DMS79 treated with DMSO at 0.1 percent for 48 hours (cell line): Measurements from ENCODE around the gene TANGO6.

ENCODE experiments used
- DNase-seq: peaks from one replicate; lab custom pipeline; 2025; lab: John Stamatoyannopoulos, UW

The TANGO6 gene

GRCh38 chr16:68910051-68910450 is 66.7 kb downstream of the TANGO6 start:
- DNase-seq: no peak

DNA sequence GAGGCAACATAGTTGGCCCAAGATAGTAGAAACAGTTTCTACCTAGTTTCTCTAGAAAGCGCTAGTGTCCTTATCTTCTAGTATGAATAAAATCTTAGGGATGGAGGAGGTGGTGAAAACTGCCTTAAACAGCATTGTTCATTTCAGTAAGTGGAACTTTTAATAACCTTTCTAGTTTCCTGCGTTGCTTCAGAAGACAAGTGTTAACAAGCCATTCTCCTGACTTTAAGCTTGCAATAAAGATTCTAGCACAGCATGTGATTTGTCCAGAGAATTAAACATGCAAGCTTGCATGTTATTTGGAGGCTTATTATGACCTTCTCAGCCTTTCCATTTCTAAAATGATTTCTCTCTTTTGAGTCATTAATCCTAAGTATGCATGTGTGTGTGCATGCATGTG is 72.3 kb downstream of the TANGO6 start:
- no peak for DNase-seq

DNA sequence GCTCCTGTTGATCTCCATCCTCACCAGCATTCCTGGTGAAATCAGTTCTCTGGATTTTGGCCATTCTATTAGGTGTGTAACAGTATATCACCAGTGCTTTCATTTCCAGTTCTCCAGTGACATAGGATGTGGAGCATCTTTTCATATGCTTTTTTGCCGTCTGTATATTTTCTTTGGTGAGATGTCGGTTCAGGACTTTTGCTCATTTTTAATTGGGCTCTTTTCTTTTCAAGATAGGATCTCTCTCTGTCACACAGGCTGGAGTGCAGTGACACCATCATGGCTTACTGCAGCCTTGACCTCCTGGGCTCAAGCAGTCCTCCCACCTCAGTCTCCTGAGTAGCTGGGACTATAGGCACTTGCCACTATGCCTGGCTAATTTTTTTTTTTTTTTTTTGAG is 74.2 kb downstream of the TANGO6 start:
- no peak for DNase-seq

DNA sequence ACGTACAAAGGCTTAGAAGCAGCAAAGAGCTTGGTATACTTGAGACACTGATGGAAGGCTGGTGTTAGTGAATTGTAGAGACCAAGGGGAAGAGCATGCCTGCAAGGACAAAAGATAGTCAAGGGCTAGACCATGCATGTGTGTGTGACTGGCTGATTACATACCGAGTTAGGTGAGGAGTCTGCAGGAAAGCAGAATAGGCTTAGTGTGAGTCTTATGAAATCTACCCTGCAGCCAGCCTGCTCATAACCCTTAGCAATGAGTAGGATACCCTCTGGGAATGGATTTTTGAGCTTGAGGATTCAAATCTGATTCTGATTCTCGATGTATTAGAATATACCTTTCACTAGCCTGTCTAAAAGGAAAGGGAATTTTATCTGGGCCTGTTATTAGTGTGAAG is 77.0 kb downstream of the TANGO6 start:
- no peak for DNase-seq

- no peak for DNase-seq
These were observed 78.3 kb downstream of the TANGO6 start for GRCh38 chr16:68921637-68922036.

DNA sequence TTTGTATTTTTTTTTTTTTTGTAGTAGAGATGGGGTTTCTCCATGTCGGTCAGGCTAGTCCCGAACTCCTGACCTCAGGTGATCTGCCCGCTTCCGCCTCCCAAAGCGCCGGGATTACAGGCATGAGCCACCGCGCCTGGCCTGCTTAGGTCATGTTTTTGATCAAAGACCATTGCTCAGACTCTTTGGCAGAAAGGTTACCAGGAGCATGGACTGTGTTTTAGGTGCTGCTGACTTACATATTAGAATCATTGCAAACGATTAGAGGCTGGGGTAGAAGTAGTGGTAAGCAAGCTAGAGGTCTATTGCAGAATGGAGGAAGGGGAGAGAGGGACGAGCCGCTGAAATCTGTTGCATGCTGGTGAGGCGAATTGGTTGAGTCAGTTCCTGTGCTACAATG is 79.8 kb downstream of the TANGO6 start:
- DNase-seq: no peak

DNA sequence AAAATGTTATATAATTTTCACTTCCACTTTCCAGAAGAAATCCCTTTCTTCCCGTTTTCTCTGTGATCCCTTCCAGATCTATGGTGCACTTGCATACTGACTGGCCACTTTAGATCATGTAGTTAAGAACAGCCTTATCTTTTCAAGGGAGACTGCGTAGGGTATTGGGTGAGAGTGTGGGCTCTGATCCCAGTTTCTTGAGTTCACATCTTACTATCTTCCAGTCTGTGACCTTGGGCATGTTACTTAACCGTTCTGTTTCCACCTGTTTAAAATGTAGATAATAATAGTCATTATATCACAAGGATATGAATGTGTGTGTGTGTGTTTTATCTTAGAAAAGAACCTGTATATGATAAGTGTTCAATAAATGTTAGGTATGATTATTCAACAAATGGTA is 83.7 kb downstream of the TANGO6 start:
- no peak for DNase-seq

DNA sequence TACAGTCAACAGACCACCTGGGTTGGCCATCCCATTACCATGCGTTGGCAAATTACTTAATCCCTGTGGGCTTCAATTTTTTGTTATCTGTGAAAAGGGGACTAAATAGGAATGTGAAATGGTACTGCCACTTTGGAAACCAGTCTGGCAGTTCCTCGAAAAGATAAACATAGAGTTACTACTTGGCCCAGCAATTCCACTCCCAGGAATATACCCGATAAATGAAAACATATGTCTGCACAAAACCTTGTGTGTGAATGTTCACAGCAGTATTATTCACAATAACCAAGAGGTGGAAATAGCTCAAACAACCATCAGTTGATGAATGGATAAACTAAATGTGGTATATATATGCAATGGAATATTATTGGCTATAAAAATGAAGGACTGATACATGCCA is 87.9 kb downstream of the TANGO6 start:
- no peak for DNase-seq

- DNase-seq: no peak
These were observed 91.1 kb downstream of the TANGO6 start for GRCh38 chr16:68934402-68934801.

DNA sequence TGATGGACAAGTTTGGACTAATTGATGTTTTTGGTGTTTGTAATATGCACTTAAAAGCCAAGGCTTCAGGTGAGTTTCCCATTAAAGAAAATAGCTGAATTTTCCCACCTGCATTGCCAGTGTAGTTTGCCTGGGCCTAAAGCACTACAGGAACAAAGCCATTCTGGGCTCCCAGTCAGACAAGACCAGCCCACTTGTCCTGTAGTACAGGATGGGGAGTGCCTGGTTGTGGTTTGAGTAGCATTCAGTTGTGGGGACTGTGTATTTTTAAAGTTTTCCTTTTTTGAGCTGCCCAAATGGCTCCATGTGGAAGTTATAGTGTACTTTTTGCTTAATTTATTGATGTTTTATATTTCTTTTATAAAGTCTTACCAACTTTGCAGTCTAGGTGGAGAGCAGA is 91.7 kb downstream of the TANGO6 start:
- DNase-seq: no peak

GRCh38 chr16:68936736-68937631 is 93.7 kb downstream of the TANGO6 start:
- peak; percentile 92 for DNase-seq

GRCh38 chr16:68939692-68940320 is 96.5 kb downstream of the TANGO6 start:
- no peak for DNase-seq

DNA sequence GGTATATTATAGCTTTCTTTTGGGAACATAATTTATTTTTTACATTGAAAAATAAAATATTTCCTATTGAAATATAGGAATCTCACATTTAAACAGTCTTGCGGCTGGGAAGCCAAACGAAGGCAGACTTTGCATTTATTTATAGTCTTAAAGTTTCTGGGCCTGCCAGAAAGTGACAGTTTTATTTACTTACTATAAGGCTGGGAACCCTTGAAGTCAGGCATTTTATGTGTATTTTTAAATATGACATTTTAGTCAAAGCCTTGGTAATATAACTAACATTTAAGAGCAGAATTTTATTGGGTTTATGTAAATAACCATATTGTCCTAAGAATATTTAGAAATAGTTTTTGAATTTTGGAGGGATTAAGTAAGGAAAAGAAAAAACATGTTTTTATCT is 97.5 kb downstream of the TANGO6 start:
- no peak for DNase-seq

GRCh38 chr16:68943961-68944360 is 100.6 kb downstream of the TANGO6 start:
- no peak for DNase-seq

GRCh38 chr16:68948230-68948910 is 105.0 kb downstream of the TANGO6 start:
- DNase-seq: no peak

DNA sequence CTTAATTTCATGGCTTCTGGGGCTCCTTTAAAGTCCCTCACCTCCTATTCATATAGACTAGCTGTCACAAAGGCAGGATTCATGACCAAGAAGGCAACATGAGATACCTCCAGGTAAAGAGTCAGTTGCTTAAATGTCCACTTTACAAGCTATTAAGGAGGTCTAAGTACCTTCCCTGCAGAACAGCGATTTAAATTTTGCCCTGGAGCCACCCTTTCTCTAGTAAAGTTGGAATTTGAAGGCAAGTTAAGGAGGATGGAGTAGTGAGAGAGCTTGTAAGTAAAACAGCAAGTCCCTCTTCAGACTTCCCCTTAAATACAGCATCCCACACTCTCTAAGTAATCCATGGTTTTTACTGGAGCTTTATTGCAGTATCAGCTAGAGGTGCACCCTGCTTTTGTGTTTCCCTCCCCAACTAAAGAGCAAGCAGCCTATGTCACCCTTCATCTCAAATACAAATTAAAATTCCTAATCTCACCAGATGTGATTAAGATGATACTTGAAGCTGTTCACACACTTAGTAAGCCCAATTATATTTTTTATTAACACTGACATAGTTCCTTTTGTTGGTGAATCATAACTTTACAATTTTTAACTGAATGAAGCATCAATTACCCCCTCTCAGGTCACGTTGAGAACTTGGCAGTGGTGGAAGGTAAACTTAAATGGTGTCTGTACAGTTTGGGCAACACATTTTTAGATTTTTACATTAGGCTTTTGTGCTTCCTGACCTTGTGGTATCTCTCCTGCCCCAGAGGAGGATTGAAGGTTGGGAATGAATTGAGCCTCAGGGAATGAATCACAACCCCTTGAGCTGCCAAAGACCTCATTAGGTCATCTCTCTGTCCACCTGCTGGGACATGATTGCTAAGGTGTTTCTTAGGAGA is 108.9 kb downstream of the TANGO6 start:
- DNase-seq: peak; percentile 81

GRCh38 chr16:68954911-68955635 is 111.7 kb downstream of the TANGO6 start:
- DNase-seq: no peak

DNA sequence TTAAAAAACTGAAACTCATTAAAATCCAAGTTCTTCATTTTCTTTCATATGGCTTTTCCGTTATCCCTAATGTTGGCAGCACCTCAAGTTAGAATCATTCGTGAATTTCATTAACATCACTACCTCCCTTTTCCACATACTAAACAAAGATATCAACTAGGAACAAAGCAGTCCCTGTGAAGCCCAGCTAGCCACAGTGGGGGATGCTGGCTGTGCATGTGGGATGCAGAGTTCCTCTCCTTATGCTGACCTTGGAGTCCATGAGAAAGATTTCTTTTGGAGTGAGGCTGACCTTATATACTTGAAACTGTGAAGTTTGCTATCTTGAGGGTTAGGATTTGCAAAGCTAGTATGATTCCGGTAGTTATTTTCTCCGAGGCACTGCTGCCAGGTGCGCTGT is 117.6 kb downstream of the TANGO6 start:
- no peak for DNase-seq

GRCh38 chr16:68961778-68962402 is 118.6 kb downstream of the TANGO6 start:
- no peak for DNase-seq

GRCh38 chr16:68969338-68969737 is 126.0 kb downstream of the TANGO6 start:
- no peak for DNase-seq

- peak; percentile 26 for DNase-seq
These were observed 128.7 kb downstream of the TANGO6 start for GRCh38 chr16:68972013-68972412.
